SK-N-SH treated with all-trans-retinoic acid at 6 μM for 48 hours (cell line): ENCODE data around the gene HIVEP3.

Experiments used
- ATAC-seq: fragments of 200-7000 bp; cut with Tn5 transposase; 3 replicates; pipeline ENCODE4 v1.9.1; 2020; ENCODE audit warnings: mild to moderate bottlenecking, moderate library complexity
- BACH2 ChIP-seq: fragments of 250-450 bp; sonication (Bioruptor Pico); IDR thresholded peaks from 2 replicates; pipeline ENCODE4 v1.9.0; 2021; ENCODE audit warnings: mild to moderate bottlenecking, borderline replicate concordance
- CSDC2 ChIP-seq: fragments of 250-450 bp; sonication (Bioruptor Pico); IDR thresholded peaks from 2 replicates; pipeline ENCODE4 v1.5.0; 2020; ENCODE audit warnings: mild to moderate bottlenecking, moderate library complexity
- ESRRG ChIP-seq: fragments of 250-450 bp; sonication (Bioruptor Pico); IDR thresholded peaks from 2 replicates; pipeline ENCODE4 v1.6.1; 2021; ENCODE audit warnings: mild to moderate bottlenecking
- GLIS3 ChIP-seq: fragments of 250-450 bp; sonication (Bioruptor Pico); IDR thresholded peaks from 2 replicates; pipeline ENCODE4 v1.5.0; 2020; ENCODE audit warnings: mild to moderate bottlenecking, moderate library complexity
- ISL1 ChIP-seq: fragments of 250-450 bp; sonication (Bioruptor Pico); IDR thresholded peaks from 2 replicates; pipeline ENCODE4 v2.1.2; 2022; ENCODE audit warnings: mild to moderate bottlenecking, moderate library complexity
- OSR1 ChIP-seq: fragments of 250-450 bp; sonication (Bioruptor Pico); IDR thresholded peaks from 2 replicates; pipeline ENCODE4 v1.8.0; 2022; ENCODE audit warnings: moderate library complexity, mild to moderate bottlenecking, inconsistent platforms
- POU6F1 ChIP-seq: fragments of 250-450 bp; sonication (Bioruptor Pico); IDR thresholded peaks from 2 replicates; pipeline ENCODE4 v1.8.0; 2021; ENCODE audit warnings: low read depth, mild to moderate bottlenecking, moderate library complexity, borderline replicate concordance
- PPARA ChIP-seq: fragments of 250-450 bp; sonication (Bioruptor Pico); IDR thresholded peaks from 2 replicates; pipeline ENCODE4 v1.5.0; 2020; ENCODE audit warnings: mild to moderate bottlenecking, borderline replicate concordance
- SNAI2 ChIP-seq: fragments of 250-450 bp; sonication (Bioruptor Pico); IDR thresholded peaks from 2 replicates; pipeline ENCODE4 v1.5.0; 2020; ENCODE audit warnings: mild to moderate bottlenecking, moderate library complexity
- TCF4 ChIP-seq: fragments of 250-450 bp; sonication (Bioruptor Pico); IDR thresholded peaks from 2 replicates; pipeline ENCODE4 v1.8.0; 2021; ENCODE audit warnings: mild to moderate bottlenecking, moderate library complexity, borderline replicate concordance
- TOX ChIP-seq: fragments of 250-450 bp; sonication (Bioruptor Pico); IDR thresholded peaks from 2 replicates; pipeline ENCODE4 v1.8.0; 2021; ENCODE audit warnings: mild to moderate bottlenecking, moderate library complexity, borderline replicate concordance
- ZFP3 ChIP-seq: fragments of 250-450 bp; sonication (Bioruptor Pico); IDR thresholded peaks from 2 replicates; pipeline ENCODE4 v1.5.0; 2020; ENCODE audit warnings: mild to moderate bottlenecking, moderate library complexity
- ZNF565 ChIP-seq: fragments of 450-650 bp; formaldehyde crosslinking; conservative IDR thresholded peaks from 2 replicates; pipeline ENCODE4 v1.5.0; 2020; ENCODE audit warnings: low read depth, mild to moderate bottlenecking, moderate library complexity
- ZNF70 ChIP-seq: fragments of 450-650 bp; formaldehyde crosslinking; IDR thresholded peaks from 2 replicates; pipeline ENCODE4 v1.5.0; 2020; ENCODE audit warnings: mild to moderate bottlenecking, moderate library complexity
- ZNF8 ChIP-seq: fragments of 450-650 bp; formaldehyde crosslinking; IDR thresholded peaks from 2 replicates; pipeline ENCODE4 v1.5.0; 2020; ENCODE audit warnings: mild to moderate bottlenecking, moderate library complexity
- TF ChIP-seq, protein P1 (sequence below): fragments of 250-450 bp; sonication (Bioruptor Pico); IDR thresholded peaks from 2 replicates; pipeline ENCODE4 v1.8.0; 2020; ENCODE audit warnings: mild to moderate bottlenecking, moderate library complexity, borderline replicate concordance
- TF ChIP-seq, protein P2 (sequence below): fragments of 250-450 bp; sonication (Bioruptor Pico); IDR thresholded peaks from 2 replicates; pipeline ENCODE4 v1.5.1; 2020; ENCODE audit warnings: low read depth, mild to moderate bottlenecking, moderate library complexity
- TF ChIP-seq, protein P3 (sequence below): fragments of 250-450 bp; sonication (Bioruptor Pico); IDR thresholded peaks from 2 replicates; pipeline ENCODE4 v1.5.1; 2021; ENCODE audit warnings: mild to moderate bottlenecking, moderate library complexity

The HIVEP3 gene

DNA sequence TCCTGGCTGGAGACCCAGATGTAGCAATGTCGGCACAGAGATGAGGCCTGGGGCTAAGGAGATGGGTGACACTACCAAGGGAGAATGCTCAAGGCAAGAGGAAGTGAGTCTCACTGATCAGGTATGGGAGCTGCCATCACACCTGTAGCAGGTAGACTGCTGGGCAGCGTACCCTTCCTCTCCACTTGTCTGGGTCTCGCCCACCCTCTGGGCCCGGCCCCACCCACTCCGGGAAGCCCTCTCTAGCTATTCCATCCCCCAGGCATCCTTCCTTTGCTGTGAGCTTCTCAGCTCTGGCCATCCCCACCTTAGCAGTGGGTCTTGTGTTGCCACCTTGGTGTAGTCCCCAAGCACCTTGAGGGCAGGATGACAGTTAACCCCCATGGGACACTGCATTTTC lies 346.5 kb downstream of the HIVEP3 start:
- TF ChIP-seq SNAI2 (CRISPR knock-in tag) (no peak), ISL1 (CRISPR knock-in tag) (no peak), TCF4 (no peak), ZNF8 (CRISPR knock-in tag) (no peak), POU6F1 (CRISPR knock-in tag) (no peak)
- TF ChIP-seq, protein P1, sequence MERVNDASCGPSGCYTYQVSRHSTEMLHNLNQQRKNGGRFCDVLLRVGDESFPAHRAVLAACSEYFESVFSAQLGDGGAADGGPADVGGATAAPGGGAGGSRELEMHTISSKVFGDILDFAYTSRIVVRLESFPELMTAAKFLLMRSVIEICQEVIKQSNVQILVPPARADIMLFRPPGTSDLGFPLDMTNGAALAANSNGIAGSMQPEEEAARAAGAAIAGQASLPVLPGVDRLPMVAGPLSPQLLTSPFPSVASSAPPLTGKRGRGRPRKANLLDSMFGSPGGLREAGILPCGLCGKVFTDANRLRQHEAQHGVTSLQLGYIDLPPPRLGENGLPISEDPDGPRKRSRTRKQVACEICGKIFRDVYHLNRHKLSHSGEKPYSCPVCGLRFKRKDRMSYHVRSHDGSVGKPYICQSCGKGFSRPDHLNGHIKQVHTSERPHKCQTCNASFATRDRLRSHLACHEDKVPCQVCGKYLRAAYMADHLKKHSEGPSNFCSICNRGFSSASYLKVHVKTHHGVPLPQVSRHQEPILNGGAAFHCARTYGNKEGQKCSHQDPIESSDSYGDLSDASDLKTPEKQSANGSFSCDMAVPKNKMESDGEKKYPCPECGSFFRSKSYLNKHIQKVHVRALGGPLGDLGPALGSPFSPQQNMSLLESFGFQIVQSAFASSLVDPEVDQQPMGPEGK (CRISPR knock-in tag): no peak
- ATAC-seq: no peak

- TF ChIP-seq CSDC2 (CRISPR knock-in tag) (no peak), ESRRG (CRISPR knock-in tag) (no peak), ZFP3 (CRISPR knock-in tag) (no peak), TCF4 (no peak), PPARA (no peak), POU6F1 (CRISPR knock-in tag) (no peak), GLIS3 (no peak), BACH2 (no peak), ZNF8 (CRISPR knock-in tag) (no peak), ZNF70 (no peak), TOX (no peak), ZNF565 (CRISPR knock-in tag) (no peak)
- TF ChIP-seq, protein P2, sequence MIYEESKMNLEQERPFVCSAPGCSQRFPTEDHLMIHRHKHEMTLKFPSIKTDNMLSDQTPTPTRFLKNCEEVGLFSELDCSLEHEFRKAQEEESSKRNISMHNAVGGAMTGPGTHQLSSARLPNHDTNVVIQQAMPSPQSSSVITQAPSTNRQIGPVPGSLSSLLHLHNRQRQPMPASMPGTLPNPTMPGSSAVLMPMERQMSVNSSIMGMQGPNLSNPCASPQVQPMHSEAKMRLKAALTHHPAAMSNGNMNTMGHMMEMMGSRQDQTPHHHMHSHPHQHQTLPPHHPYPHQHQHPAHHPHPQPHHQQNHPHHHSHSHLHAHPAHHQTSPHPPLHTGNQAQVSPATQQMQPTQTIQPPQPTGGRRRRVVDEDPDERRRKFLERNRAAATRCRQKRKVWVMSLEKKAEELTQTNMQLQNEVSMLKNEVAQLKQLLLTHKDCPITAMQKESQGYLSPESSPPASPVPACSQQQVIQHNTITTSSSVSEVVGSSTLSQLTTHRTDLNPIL: no peak
- TF ChIP-seq, protein P1 (CRISPR knock-in tag): no peak
- no peak for ATAC-seq
These were observed 347.7 kb downstream of the HIVEP3 start for GRCh38 chr1:41571041-41571440.

DNA sequence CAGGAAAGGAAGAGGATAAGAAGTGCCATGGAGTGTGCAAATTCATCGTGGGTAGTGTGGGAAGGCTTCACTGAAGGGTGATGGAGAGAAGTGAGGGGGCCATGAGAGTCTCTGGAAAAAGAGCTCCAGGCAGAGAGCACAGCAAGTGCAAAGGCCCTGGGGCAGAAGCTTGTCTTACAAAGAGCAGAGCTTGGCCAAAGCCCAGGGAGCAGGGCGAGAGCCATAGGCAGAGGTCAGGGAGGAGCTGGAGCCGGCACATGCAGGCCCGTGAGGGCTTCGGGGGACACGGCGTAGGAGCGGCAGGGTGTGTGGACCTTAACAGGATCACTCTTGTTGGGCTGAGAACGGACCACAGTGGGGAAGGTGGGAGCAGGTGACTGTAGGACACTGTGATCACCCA lies 350.5 kb downstream of the HIVEP3 start:
- no peak for TF ChIP-seq ESRRG (CRISPR knock-in tag)
- TF ChIP-seq, protein P1 (CRISPR knock-in tag): no peak
- no peak for ATAC-seq

DNA sequence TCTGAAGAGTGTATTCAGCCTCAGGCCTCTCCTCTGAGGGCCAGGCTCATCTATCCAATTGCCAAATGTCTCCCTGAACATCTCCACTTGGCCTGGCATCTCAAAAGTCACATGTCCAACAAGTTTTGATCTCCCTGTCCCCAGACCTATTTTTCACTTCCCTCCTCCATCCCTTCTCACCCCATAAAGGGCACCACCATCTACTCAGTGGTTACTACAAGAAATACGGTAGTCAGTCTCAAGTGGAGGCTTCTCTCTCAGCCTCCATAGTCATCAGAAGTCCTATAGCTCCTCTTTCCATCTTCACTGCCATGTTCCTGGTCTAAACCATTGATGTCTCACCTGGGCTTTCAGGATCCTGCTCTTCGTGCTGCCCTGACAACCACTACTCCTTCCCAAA lies 351.8 kb downstream of the HIVEP3 start:
- no peak for ATAC-seq
- TF ChIP-seq BACH2: no peak
- TF ChIP-seq GLIS3: no peak
- no peak for TF ChIP-seq ZFP3 (CRISPR knock-in tag)
- TF ChIP-seq, protein P3, sequence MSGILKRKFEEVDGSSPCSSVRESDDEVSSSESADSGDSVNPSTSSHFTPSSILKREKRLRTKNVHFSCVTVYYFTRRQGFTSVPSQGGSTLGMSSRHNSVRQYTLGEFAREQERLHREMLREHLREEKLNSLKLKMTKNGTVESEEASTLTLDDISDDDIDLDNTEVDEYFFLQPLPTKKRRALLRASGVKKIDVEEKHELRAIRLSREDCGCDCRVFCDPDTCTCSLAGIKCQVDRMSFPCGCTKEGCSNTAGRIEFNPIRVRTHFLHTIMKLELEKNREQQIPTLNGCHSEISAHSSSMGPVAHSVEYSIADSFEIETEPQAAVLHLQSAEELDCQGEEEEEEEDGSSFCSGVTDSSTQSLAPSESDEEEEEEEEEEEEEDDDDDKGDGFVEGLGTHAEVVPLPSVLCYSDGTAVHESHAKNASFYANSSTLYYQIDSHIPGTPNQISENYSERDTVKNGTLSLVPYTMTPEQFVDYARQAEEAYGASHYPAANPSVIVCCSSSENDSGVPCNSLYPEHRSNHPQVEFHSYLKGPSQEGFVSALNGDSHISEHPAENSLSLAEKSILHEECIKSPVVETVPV (CRISPR knock-in tag): no peak
- TF ChIP-seq POU6F1 (CRISPR knock-in tag): no peak
- TF ChIP-seq, protein P1 (CRISPR knock-in tag): no peak
- TF ChIP-seq TCF4: no peak
- TF ChIP-seq OSR1 (CRISPR knock-in tag): no peak
- no peak for TF ChIP-seq ZNF565 (CRISPR knock-in tag)
- no peak for TF ChIP-seq ISL1 (CRISPR knock-in tag)
- TF ChIP-seq ZNF70: no peak
